HCT116 (cell line): ENCODE data around the gene GOLGA6A. TPM values are rescaled to one million over a fixed set of nuclear protein-coding genes. Genes with fewer than 3 reads are reported as not detected.

Source experiments
- ATAC-seq: fragments of 200-7000 bp; cut with Tn5 transposase; 2 replicates; pipeline ENCODE4 v1.9.1; 2020; ENCODE audit warnings: mild to moderate bottlenecking, moderate library complexity
- BruUV-seq: library from RNA; stranded (reverse); fragments of 400-500 nt; replicated peaks from 2 replicates; lab custom pipeline; 2021; lab: Mats Ljungman, UMichigan
- CTCF ChIA-PET: fragments of 300-600 bp; sonication (Branson Sonifier 250); formaldehyde crosslinking; loops from one replicate; lab custom pipeline; 2021; ENCODE audit warnings: antibody characterized with exemption; lab: Charles Lee
- POLR2A ChIA-PET: fragments of 300-600, 350-600 bp; sonication (Branson Sonifier 250); formaldehyde crosslinking; loops from one replicate; lab custom pipeline; 2021; ENCODE audit warnings: antibody characterized with exemption; lab: Charles Lee
- RAD21 ChIA-PET, 2 experiments: fragments of 300-600 bp; sonication (Branson Sonifier 250); formaldehyde crosslinking; loops; one replicate each; lab custom pipeline; 2023; ENCODE audit warnings: low total read pairs in 2 of 2; ENCODE audit not compliant: uncharacterized antibody in 2 of 2, unreplicated experiment in 2 of 2, low non-redundant PET in 1 of 2; lab: Charles Lee
- DNase-seq: peaks from one replicate; pipeline ENCODE4 v3.0.0-alpha.2; 2010; ENCODE audit warnings: low read depth, low spot score
- H2AFZ ChIP-seq: fragments of 200-600 bp; shearing (Covaris generic), sonication (generic); 2 replicates; pipeline ENCODE4 v1.6.1; 2017; ENCODE audit warnings: low read depth, mixed run types, mixed read lengths, antibody characterized with exemption, low read length; ENCODE audit not compliant: poor library complexity, severe bottlenecking
- H3K27ac ChIP-seq: 2 replicates; pipeline ENCODE4 v1.5.1; 2012; ENCODE audit warnings: low read depth, low read length
- H3K27me3 ChIP-seq: fragments of 200-600 bp; sonication (generic); 2 replicates; pipeline ENCODE4 v1.6.1; 2016; ENCODE audit warnings: mixed run types, low read length, mixed read lengths; ENCODE audit not compliant: insufficient read depth
- H3K36me3 ChIP-seq, 2 experiments: fragments of 200-500 bp in 1 of 2; fragments of 200-600 bp in 1 of 2; sonication (Bioruptor generic) in 1 of 2; sonication (generic) in 1 of 2; 2 replicates each; pipeline versions ENCODE4 v1.5.1 to v1.6.1; 2014 to 2016; ENCODE audit warnings: low read length in 2 of 2, inconsistent platforms in 1 of 2, mixed read lengths in 1 of 2, mixed run types in 1 of 2; ENCODE audit not compliant: insufficient read depth in 2 of 2, control insufficient read depth in 1 of 2
- H3K4me1 ChIP-seq, 2 experiments: fragments of 200-600 bp in 1 of 2; sonication (generic) in 1 of 2; 2 replicates each; pipeline versions ENCODE4 v1.5.1 to v1.6.1; 2012 to 2017; ENCODE audit warnings: low read length in 2 of 2, inconsistent platforms in 1 of 2, mild to moderate bottlenecking in 1 of 2, mixed read lengths in 1 of 2, mixed run types in 1 of 2, moderate library complexity in 1 of 2; ENCODE audit not compliant: insufficient read depth in 2 of 2, control insufficient read depth in 1 of 2
- H3K4me2 ChIP-seq: fragments of 200-600 bp; sonication (generic); 2 replicates; pipeline ENCODE4 v1.6.1; 2017; ENCODE audit warnings: mixed run types, low read length, mixed read lengths
- H3K4me3 ChIP-seq, 2 experiments: fragments of 200-600 bp in 1 of 2; sonication (generic) in 1 of 2; replicated peaks in 1 of 2; 2 replicates each; pipeline ENCODE4 v1.5.1; 2011 to 2016; ENCODE audit warnings: low read length in 2 of 2, control low read depth in 1 of 2, low read depth in 1 of 2, mild to moderate bottlenecking in 1 of 2, mixed read lengths in 1 of 2, mixed run types in 1 of 2
- H3K79me2 ChIP-seq: fragments of 200-600 bp; sonication (generic); 2 replicates; pipeline ENCODE4 v1.6.1; 2017; ENCODE audit warnings: mild to moderate bottlenecking, mixed run types, low read length, moderate library complexity, mixed read lengths; ENCODE audit not compliant: insufficient read depth
- H3K9ac ChIP-seq: fragments of 200-600 bp; sonication (generic); 2 replicates; pipeline ENCODE4 v1.6.1; 2016; ENCODE audit warnings: low read length, mixed read lengths
- H3K9me2 ChIP-seq: fragments of 200-600 bp; sonication (generic), shearing (Covaris generic); 2 replicates; pipeline ENCODE4 v1.6.1; 2017; ENCODE audit warnings: mixed run types, mild to moderate bottlenecking, moderate library complexity; ENCODE audit not compliant: insufficient read depth
- H3K9me3 ChIP-seq, 2 experiments: fragments of 200-500 bp in 1 of 2; fragments of 200-600 bp in 1 of 2; sonication (Bioruptor generic) in 1 of 2; sonication (generic) in 1 of 2; 2 replicates each; pipeline ENCODE4 v1.6.1; 2014 to 2017; ENCODE audit warnings: low read length in 2 of 2, mixed read lengths in 2 of 2, inconsistent platforms in 1 of 2, low read depth in 1 of 2, mild to moderate bottlenecking in 1 of 2, mixed run types in 1 of 2, moderate library complexity in 1 of 2; ENCODE audit not compliant: control insufficient read depth in 1 of 2, insufficient read depth in 1 of 2
- H4K20me1 ChIP-seq: fragments of 200-600 bp; sonication (generic), shearing (Covaris generic); 2 replicates; pipeline ENCODE4 v1.6.1; 2017; ENCODE audit warnings: mixed run types, mild to moderate bottlenecking, moderate library complexity; ENCODE audit not compliant: insufficient read depth
- ATF3 ChIP-seq: IDR thresholded peaks from 2 replicates; pipeline ENCODE4 v1.6.1; 2012
- CEBPB ChIP-seq: IDR thresholded peaks from 2 replicates; pipeline ENCODE4 v1.6.1; 2012; ENCODE audit warnings: low read depth
- CTCF ChIP-seq, 3 experiments: fragments of 200-600 bp in 1 of 3; sonication (generic) in 1 of 3; IDR thresholded peaks in 2 of 3; conservative IDR thresholded peaks in 1 of 3; 2 replicates each; pipeline ENCODE4 v1.5.1; 2012 to 2017; ENCODE audit warnings: low read depth in 2 of 3, low read length in 2 of 3, antibody characterized with exemption in 1 of 3, borderline replicate concordance in 1 of 3, control low read depth in 1 of 3, mild to moderate bottlenecking in 1 of 3, mixed read lengths in 1 of 3, mixed run types in 1 of 3, moderate library complexity in 1 of 3; ENCODE audit not compliant: insufficient read depth in 1 of 3
- EGR1 ChIP-seq: IDR thresholded peaks from 2 replicates; pipeline ENCODE4 v1.6.1; 2012; ENCODE audit warnings: low read depth
- ELF1 ChIP-seq: IDR thresholded peaks from 2 replicates; pipeline ENCODE4 v1.6.1; 2012; ENCODE audit warnings: low read depth, borderline replicate concordance
- EZH2 ChIP-seq: fragments of 200-600 bp; sonication (generic); IDR thresholded peaks from 2 replicates; pipeline ENCODE4 v1.6.1; 2017; ENCODE audit warnings: antibody characterized with exemption, mixed run types
- FOSL1 ChIP-seq: IDR thresholded peaks from 2 replicates; pipeline ENCODE4 v1.6.1; 2012; ENCODE audit warnings: low read depth
- JUND ChIP-seq: IDR thresholded peaks from 2 replicates; pipeline ENCODE4 v1.6.1; 2012
- MAX ChIP-seq: IDR thresholded peaks from 2 replicates; pipeline ENCODE4 v1.6.1; 2012
- POLR2AphosphoS5 ChIP-seq: IDR thresholded peaks from 2 replicates; pipeline ENCODE4 v1.6.1; 2011; ENCODE audit warnings: mild to moderate bottlenecking, low read depth, low read length, moderate library complexity
- SIN3A ChIP-seq: IDR thresholded peaks from 2 replicates; pipeline ENCODE4 v1.6.1; 2012; ENCODE audit warnings: low read depth
- SP1 ChIP-seq: IDR thresholded peaks from 2 replicates; pipeline ENCODE4 v1.6.1; 2012; ENCODE audit warnings: low read depth
- YY1 ChIP-seq: IDR thresholded peaks from 2 replicates; pipeline ENCODE4 v1.6.1; 2011; ENCODE audit warnings: low read length, low read depth, moderate library complexity, mild to moderate bottlenecking; ENCODE audit not compliant: insufficient replicate concordance; ENCODE audit errors: extremely low read depth
- ZBTB33 ChIP-seq: IDR thresholded peaks from 2 replicates; pipeline ENCODE4 v1.6.1; 2011; ENCODE audit warnings: mild to moderate bottlenecking, low read length, moderate library complexity; ENCODE audit not compliant: insufficient replicate concordance; ENCODE audit errors: extremely low read depth
- ZNF274 ChIP-seq: fragments of 200-500 bp; sonication (Bioruptor generic); IDR thresholded peaks from 2 replicates; pipeline ENCODE4 v1.6.1; 2014; ENCODE audit warnings: mild to moderate bottlenecking, low read depth, low read length, inconsistent platforms
- intact Hi-C: fragments of 100-400 bp; cut with micrococcal nuclease; formaldehyde crosslinking; loops from 2 replicates; pipeline ENCODE4 v1.10.0; 2022
- total RNA-seq: library from RNA; stranded (reverse); gene quantifications from one replicate; pipeline ENCODE4 v1.2.1, GENCODE V29; 2021; ENCODE audit not compliant: unreplicated experiment

Gene GOLGA6A
- total RNA-seq, 1 experiment from 2014 or later, result 0.39 TPM

GRCh38 chr15:74045636-74046274, 36.6 kb downstream of the GOLGA6A start:
- H3K4me2 ChIP-seq, result no peak overlapping the region
- H3K79me2 ChIP-seq, result no peaks in the 10 kb centered on the region
- no peak for TF ChIP-seq ELF1
- TF ChIP-seq, all 23 proteins: peak for 0
- CTCF ChIA-PET, result interaction anchor here (1.2 to 1.6 kb wide), 2 partner anchors 9 to 276 kb away, joined by 4 to 6 read pairs; no protein-coding TSS in a partner anchor
- intact Hi-C loops, result no loop called here
- no peak overlapping the region for H3K27ac ChIP-seq
- H3K9ac ChIP-seq, result no peak overlapping the region
- RAD21 ChIA-PET, result no interaction called here
- no peaks in the 10 kb centered on the region for H3K9me3 ChIP-seq
- no peak overlapping the region for H2AFZ ChIP-seq
- H3K4me1 ChIP-seq, result peaks cover 7 to 12% of the 10 kb centered on the region in 2 experiments
- H3K27me3 ChIP-seq, result no peaks in the 10 kb centered on the region
- H3K9me2 ChIP-seq, result no peaks in the 10 kb centered on the region
- POLR2A ChIA-PET, result no interaction called here
- no peaks in the 10 kb centered on the region for H4K20me1 ChIP-seq
- H3K4me3 ChIP-seq, result no peak overlapping the region
- H3K36me3 ChIP-seq, result no peaks in the 10 kb centered on the region
- DNase-seq, result no peak
- no TSS peak for BruUV-seq
- ATAC-seq, result no peak

GRCh38 chr15:74045184-74045583, 37.2 kb downstream of the GOLGA6A start:
- Histone ChIP-seq H3K79me2 (no peaks in the 10 kb centered on the region), H3K4me3 (no peak overlapping the region), H3K9ac (no peak overlapping the region), H4K20me1 (no peaks in the 10 kb centered on the region), H3K9me2 (no peaks in the 10 kb centered on the region), H3K27ac (no peak overlapping the region), H3K4me2 (no peak overlapping the region), H3K4me1 (peaks cover 7 to 18% of the 10 kb centered on the region in 2 experiments)
- intact Hi-C loops, result no loop called here
- ATAC-seq (no peak), DNase-seq (no peak)
- no TSS peak for BruUV-seq
- ChIA-PET POLR2A (no interaction called here), CTCF (interaction anchor here (1.2 to 1.6 kb wide), 2 partner anchors 8 to 277 kb away, joined by 4 to 6 read pairs; no protein-coding TSS in a partner anchor)
- TF ChIP-seq EGR1 (no peak), CTCF (IDR thresholded peaks at IDR 0.05 in 2 of 3, conservative IDR thresholded peaks at IDR 0.05 in 1 of 3; ENCODE audit: borderline replicate concordance in 1 of 3, insufficient read depth in 1 of 3, low read depth in 2 of 3, low read length in 2 of 3) (no peak), CEBPB (no peak), ZBTB33 (no peak), FOSL1 (no peak), YY1 (no peak), SP1 (no peak), JUND (no peak), MAX (no peak), EZH2 (no peak), ATF3 (no peak), POLR2AphosphoS5 (no peak), ZNF274 (no peak), SIN3A (no peak)
- TF ChIP-seq, all 23 proteins: peak for 0
- Histone ChIP-seq H3K36me3 (no peaks in the 10 kb centered on the region), H3K27me3 (no peaks in the 10 kb centered on the region), H3K9me3 (no peaks in the 10 kb centered on the region), H2AFZ (no peak overlapping the region)
- RAD21 ChIA-PET, result no interaction called here
